ENCODE data around the gene SLC49A3. TPM values are rescaled to one million over a fixed set of nuclear protein-coding genes. Genes with fewer than 3 reads are reported as not detected.

The SLC49A3 gene
- total RNA-seq, 4 donors from 2014 or later: 5.9 to 18.0 (median 14.3) TPM

DNA sequence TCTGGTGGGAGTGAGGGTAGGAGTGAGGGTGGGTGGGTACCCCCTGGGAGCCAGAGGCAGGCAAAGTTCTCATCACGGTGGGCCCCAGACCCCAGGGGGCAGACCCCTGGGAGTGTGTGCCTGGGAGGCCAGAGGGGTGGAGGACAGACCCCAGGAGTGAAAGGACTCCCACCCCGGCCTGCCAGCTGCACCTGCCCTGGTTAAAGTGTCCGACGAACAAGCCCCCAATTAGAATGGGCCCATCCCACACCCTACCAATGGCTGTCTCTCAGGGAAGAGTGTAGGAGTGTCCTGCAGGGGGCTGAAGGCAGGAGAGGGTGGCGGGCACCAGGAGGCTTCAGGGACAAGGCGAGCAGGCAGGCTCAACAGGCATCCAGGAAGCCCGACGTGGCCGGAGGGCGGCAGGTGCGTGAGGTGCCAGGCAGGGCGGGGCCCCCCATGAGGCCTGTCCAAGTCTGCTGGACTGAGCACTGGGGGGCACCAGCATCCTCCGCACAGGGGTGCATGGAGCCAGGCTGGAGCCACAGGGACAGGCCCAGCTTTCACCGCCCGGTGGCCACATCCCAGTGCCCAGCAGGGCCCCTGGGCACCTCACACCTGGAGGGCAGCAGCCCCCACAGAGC is 54.9 kb downstream of the SLC49A3 start:
- no peak overlapping the region for H3K4me3 ChIP-seq
- H3K4me1 ChIP-seq: no peaks in the 10 kb centered on the region
- no peak overlapping the region for H3K27ac ChIP-seq
- peaks cover 0 to 5% of the 10 kb centered on the region in 2 donors for H3K27me3 ChIP-seq
- H3K36me3 ChIP-seq: no peaks in the 10 kb centered on the region
- TF ChIP-seq CTCF (IDR thresholded peaks at IDR 0.05) (no peak), EP300 (IDR thresholded peaks at IDR 0.05) (no peak), POLR2A (IDR thresholded peaks at IDR 0.05) (no peak)
- peaks cover 0 to 35% (median 0%) of the 10 kb centered on the region in 4 donors for H3K9me3 ChIP-seq
- 77 to 83% methylated on average over 12 of the region's 15 CpGs for WGBS, 2 donors
- no peak for DNase-seq (ENCODE audit: low spot score in 2 of 2)

GRCh38 chr4:633406-633805 is 55.5 kb downstream of the SLC49A3 start:
- Histone ChIP-seq H3K4me3 (no peak overlapping the region), H3K27me3 (peaks cover 0 to 5% of the 10 kb centered on the region in 2 donors), H3K9me3 (peaks cover 0 to 35% (median 0%) of the 10 kb centered on the region in 4 donors), H3K36me3 (no peaks in the 10 kb centered on the region), H3K27ac (no peak overlapping the region), H3K4me1 (no peaks in the 10 kb centered on the region)
- WGBS, 2 donors: 51 to 60% methylated on average over 6 to 9 of the region's 9 CpGs
- TF ChIP-seq CTCF (IDR thresholded peaks at IDR 0.05): no peak
- no peak for TF ChIP-seq EP300 (IDR thresholded peaks at IDR 0.05)
- TF ChIP-seq POLR2A (IDR thresholded peaks at IDR 0.05): no peak
- no peak for DNase-seq (ENCODE audit: low spot score in 2 of 2)

GRCh38 chr4:632926-633325 is 56.0 kb downstream of the SLC49A3 start:
- peaks cover 0 to 35% (median 0%) of the 10 kb centered on the region in 4 donors for H3K9me3 ChIP-seq
- H3K36me3 ChIP-seq: no peaks in the 10 kb centered on the region
- no peaks in the 10 kb centered on the region for H3K4me1 ChIP-seq
- H3K4me3 ChIP-seq: no peak overlapping the region
- WGBS, 2 donors: 92 to 94% methylated on average over 4 to 6 of the region's 6 CpGs
- DNase-seq (ENCODE audit: low spot score in 2 of 2): no peak
- TF ChIP-seq CTCF (IDR thresholded peaks at IDR 0.05) (no peak), POLR2A (IDR thresholded peaks at IDR 0.05) (no peak), EP300 (IDR thresholded peaks at IDR 0.05) (no peak)
- no peak overlapping the region for H3K27ac ChIP-seq
- peaks cover 0 to 3% of the 10 kb centered on the region in 2 donors for H3K27me3 ChIP-seq

GRCh38 chr4:632196-632790 is 56.7 kb downstream of the SLC49A3 start:
- no peaks in the 10 kb centered on the region for H3K36me3 ChIP-seq
- H3K27ac ChIP-seq: no peak overlapping the region
- TF ChIP-seq POLR2A (IDR thresholded peaks at IDR 0.05) (no peak), CTCF (IDR thresholded peaks at IDR 0.05) (no peak), EP300 (IDR thresholded peaks at IDR 0.05) (no peak)
- WGBS, 2 donors: 88 to 93% methylated on average over 16 of the region's 16 CpGs
- no peak overlapping the region for H3K4me3 ChIP-seq
- no peaks in the 10 kb centered on the region for H3K4me1 ChIP-seq
- DNase-seq (ENCODE audit: low spot score in 2 of 2): no peak
- H3K27me3 ChIP-seq: no peaks in the 10 kb centered on the region
- peaks cover 0 to 35% (median 0%) of the 10 kb centered on the region in 4 donors for H3K9me3 ChIP-seq

Other genes with a start within 250 kb of the SLC49A3 start
- 10 to 100 TPM; 22.9 to 47.4 (median 44.3) TPM for gene ZNF721, start 190.0 kb downstream of the SLC49A3 start, total RNA-seq
- gene PIGG, start 189.9 kb downstream of the SLC49A3 start, total RNA-seq: 100 to 1,000 TPM in 1 of 4 donors, 10 to 100 TPM in 3; 74.9 to 128 (median 83.5) TPM
- gene TMEM271, start 112.9 kb downstream of the SLC49A3 start, total RNA-seq: not detected
- gene PDE6B, start 63.6 kb downstream of the SLC49A3 start, total RNA-seq: 1 to 10 TPM in 1 of 4 donors, under 1 TPM in 1, not detected in 2; 0.98 to 1.3 TPM
- 100 to 1,000 TPM in 3 of 4 donors, 10 to 100 TPM in 1; 50.0 to 219 (median 139) TPM for gene ATP5ME, start 14.9 kb downstream of the SLC49A3 start, total RNA-seq
- 10 to 100 TPM in 3 of 4 donors, 1 to 10 TPM in 1; 5.2 to 32.8 (median 12.9) TPM for gene MYL5, start 14.6 kb downstream of the SLC49A3 start, total RNA-seq
- gene PCGF3, start 16.7 kb upstream of the SLC49A3 start, total RNA-seq: 100 to 1,000 TPM in 2 of 4 donors, 10 to 100 TPM in 2; 54.8 to 123 (median 90.5) TPM
- 1 to 10 TPM in 3 of 4 donors, not detected in 1; 1.8 to 2.4 (median 2.4) TPM for gene CPLX1, start 137.0 kb upstream of the SLC49A3 start, total RNA-seq
- 100 to 1,000 TPM in 3 of 4 donors, 10 to 100 TPM in 1; 92.3 to 177 (median 127) TPM for gene GAK, start 243.2 kb upstream of the SLC49A3 start, total RNA-seq
- 10 to 100 TPM; 33.3 to 61.2 (median 39.0) TPM for gene TMEM175, start 243.3 kb upstream of the SLC49A3 start, total RNA-seq

All from tibial nerve (tissue), 4 donors.